Skin of body (tissue), 2 donors: ENCODE results near the gene MAST4. TPM values are rescaled to one million over a fixed set of nuclear protein-coding genes. Genes with fewer than 3 reads are reported as not detected.

Source experiments
- DNase-seq: peaks from one replicate; lab custom pipeline; 2025; lab: John Stamatoyannopoulos, UW
- total RNA-seq: library from RNA; depleted of rRNA; stranded (reverse); fragments of >200 nt; gene quantifications from one replicate; pipeline ENCODE4 v1.2.3, GENCODE V29; 2014

Gene MAST4
- 39.6 TPM for total RNA-seq

- peak; percentile 67 for DNase-seq
These were observed at the start of gene MAST4 for GRCh38 chr5:66595756-66596635. Gene MAST4, plus strand, starts transcription at chr5:66596393. Its CDS starts 263 bp downstream, at chr5:66596656.

GRCh38 chr5:66546541-66546940 lies 49.7 kb upstream of the MAST4 start:
- no peak for DNase-seq

DNA sequence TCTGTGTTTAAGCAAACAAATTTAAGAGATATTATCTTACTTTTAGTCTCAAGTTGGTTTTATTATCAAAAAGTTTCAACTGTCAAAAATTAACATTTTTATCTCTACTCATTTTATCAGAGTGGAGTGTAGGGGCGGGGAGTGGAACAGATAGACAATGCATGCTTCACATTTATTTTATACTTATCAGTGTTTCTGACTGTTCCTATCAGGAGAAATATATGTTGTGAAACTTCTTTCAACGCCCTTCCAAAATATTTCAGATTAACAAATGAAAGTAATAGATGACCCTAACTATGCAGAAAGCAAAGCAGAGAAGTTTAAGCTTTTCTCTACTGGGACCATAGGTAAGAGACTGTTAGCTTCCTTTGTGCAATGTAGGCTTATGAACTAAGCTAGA lies 44.9 kb upstream of the MAST4 start:
- DNase-seq: no peak

GRCh38 chr5:66551945-66552344 lies 44.2 kb upstream of the MAST4 start:
- no peak for DNase-seq

GRCh38 chr5:66553368-66553912 lies 42.8 kb upstream of the MAST4 start:
- no peak for DNase-seq

- DNase-seq: no peak
These were observed 42.1 kb upstream of the MAST4 start for GRCh38 chr5:66553916-66554575.

- no peak for DNase-seq
These were observed 41.3 kb upstream of the MAST4 start for GRCh38 chr5:66554884-66555283.

- no peak for DNase-seq
These were observed 37.6 kb upstream of the MAST4 start for GRCh38 chr5:66558560-66558959.

GRCh38 chr5:66560371-66560770 lies 35.8 kb upstream of the MAST4 start:
- DNase-seq: no peak

DNA sequence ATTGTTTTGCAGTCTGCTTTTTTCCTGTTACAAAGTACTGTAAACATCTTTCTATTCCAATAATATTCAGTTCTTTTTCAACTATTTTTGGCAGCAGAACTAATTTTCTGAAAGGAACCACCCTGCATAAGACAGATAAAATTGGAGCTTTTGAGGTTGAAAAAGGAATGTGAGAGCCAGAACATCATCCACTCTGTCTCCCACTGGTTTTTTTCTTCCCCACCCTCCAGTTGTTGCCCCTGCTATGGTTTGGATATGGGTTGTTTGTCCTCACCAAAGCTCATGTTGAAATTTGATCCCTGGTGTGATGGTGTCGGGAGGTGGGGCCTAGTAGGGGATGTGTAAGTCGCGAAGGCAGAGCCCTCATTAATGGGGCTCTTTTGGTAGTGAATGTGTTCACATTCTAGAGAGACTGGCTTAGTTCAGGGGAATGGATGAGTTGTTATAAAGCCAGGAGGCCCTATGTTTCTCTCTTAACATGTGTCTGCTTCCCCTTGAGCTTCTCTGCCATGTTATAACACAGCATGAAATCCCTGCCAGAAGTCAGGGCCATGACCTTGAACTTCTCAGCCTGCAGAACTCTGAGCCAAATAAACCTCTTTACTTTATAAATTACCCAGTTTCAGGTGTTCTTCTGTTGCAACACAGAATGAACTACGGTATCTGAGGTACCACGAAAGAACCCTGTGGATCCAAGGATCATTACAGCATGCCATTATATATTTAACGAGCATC lies 34.8 kb upstream of the MAST4 start:
- no peak for DNase-seq

DNA sequence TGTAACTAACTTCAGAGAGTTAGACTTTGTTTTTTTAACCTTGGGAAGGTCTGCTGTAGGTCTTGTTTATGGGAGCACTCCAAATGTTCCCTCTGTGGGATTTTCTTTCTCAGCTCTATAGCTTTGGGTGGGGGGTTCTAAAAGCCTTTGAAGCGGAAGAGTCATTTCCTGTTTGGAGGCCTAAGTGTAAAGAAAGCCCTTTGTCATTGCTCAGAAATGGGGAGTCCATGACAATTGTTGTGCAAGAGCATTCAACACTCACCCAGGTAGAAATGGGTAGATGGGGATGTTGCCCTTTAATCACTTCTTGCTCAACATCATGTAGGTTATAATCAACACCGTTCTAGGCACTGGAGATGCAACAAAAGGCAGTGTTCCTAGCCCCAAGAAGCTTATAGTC lies 30.3 kb upstream of the MAST4 start:
- no peak for DNase-seq

DNA sequence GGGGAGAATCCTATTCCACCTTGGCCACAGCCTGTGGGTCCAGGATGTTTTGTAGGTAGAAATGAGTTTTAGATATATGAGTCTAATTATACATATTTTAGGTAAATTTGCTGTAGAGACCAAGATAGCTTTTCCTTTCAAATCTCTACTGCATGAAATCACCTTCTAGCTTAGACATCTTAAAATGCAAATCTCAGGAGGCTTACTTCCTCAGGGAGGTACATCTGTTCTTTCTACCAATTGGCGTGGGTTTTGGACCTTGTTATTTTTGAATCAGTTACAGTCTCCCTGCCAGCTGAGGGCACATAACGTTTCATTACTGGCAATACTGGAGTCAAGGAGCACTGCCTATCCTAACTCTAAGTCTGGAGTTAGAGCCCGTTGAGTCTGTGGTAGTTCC lies 28.7 kb upstream of the MAST4 start:
- DNase-seq: no peak

GRCh38 chr5:66570201-66570600 lies 26.0 kb upstream of the MAST4 start:
- DNase-seq: no peak

- DNase-seq: no peak
These were observed 22.5 kb upstream of the MAST4 start for GRCh38 chr5:66573733-66574132.

DNA sequence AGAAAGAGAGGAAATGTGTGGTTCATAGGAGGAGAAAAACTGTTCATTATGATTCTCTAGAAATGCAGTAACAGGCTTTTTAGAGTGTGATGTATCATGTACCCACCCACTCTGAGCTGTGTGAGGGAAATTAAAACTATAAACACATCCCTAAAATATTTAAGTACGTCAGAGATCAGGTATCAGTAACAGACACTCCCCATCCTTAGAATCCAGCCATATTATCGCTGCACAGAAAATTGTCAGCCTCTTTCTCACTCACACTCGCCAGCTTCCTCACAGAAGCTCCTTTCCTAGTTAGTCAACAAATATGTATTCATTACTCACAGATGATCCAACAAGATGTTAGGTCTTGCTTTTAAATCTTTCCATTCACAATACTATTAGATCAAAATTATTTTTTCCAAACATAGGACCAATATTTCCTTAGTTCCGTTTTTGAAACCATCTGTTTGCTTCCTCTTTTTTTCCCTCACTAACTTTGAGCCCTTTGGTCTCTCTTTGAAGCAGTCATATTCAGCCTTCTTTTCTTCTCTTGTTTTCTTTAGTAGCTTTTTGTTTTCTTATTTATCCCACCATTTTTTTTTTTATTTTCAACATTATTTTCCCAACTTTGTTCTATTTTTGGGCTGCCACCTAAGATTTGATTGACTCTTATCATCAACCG lies 13.6 kb upstream of the MAST4 start:
- no peak for DNase-seq

DNA sequence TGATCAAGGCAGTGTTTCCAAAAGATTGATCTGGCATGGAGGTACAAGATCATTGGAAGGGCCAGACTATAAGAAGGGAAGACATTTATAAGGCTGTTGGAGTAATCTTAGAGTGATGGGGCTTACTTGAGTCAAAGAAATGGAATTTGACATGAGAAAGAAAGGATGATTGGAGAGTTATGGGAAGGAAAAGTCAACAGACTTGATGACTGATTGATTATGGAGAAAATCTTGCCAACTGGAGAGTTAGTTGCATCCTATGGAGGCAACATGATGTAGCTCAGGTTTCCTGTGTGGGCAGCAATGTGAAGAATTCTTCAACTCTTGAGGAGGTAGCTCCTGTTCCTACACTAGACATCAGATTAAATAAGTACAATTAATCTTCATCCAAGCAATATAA lies 10.9 kb upstream of the MAST4 start:
- no peak for DNase-seq

DNA sequence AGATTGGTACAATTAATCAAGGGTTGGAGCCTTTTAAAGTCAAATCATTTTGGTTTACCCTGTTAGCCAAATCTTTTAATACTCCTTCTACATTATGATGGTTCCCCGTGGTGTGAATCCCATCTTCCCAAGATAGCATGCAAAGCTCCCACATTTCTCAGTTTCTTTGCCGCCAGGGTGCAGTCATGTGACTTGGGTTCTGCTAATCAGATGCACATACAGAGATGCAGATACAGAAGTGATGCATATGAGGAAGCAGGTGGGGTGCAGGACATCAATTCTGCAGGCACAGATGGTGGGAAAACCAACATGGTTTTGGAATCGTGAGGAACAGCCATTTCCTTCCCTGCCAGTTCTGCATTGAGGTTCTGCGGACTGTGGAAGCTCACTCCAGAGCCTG lies 8.4 kb upstream of the MAST4 start:
- no peak for DNase-seq

DNA sequence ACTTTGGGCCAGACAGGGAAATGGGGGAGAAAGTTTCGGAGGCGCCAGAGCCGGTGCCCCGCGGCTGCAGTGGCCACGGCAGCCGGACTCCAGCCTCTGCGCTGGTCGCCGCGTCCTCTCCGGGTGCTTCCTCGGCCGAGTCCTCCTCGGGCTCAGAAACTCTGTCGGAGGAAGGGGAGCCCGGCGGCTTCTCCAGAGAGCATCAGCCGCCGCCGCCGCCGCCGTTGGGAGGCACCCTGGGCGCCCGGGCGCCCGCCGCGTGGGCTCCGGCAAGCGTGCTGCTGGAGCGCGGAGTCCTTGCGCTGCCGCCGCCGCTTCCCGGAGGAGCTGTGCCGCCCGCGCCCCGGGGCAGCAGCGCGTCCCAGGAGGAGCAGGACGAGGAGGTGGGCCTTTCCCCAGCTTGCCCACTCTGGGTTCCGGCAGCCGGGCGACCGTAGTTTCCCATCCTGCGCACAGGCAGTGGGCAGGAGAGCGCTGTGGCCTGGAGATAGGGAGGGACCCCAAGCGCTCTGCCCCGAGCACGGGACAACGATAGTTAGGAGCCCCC lies 516 bp downstream of the MAST4 start:
- DNase-seq: no peak

DNA sequence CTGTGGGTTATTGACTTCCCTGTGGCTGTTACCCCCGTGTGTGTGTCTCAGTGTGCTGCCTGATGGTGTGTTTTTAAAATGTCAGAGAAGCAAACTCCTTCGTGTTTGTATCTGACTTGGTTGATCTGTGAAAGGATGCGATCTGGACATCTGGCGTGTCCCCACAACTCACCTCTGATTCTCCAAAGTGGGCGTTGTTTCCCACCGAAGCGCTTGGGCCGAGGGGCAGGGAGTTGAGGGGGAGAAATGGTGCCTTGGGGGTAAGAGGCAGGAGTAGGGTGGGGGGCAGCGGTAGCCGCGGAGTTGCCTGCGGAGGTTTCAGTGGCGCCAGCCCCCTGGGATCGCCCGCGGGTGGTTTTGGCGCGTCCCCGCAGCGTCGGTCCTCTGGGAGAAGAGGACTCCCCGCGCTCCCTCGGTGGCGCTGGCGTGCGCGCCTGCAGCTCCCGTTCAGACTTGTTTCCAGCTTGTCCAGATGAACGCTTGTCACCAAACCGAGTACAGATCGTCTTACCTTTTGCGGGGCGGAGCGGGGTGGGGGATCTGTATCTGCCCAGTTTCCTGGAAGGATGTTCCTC lies 1.1 kb downstream of the MAST4 start:
- DNase-seq: no peak

- no peak for DNase-seq
These were observed 6.4 kb downstream of the MAST4 start for GRCh38 chr5:66602621-66603020.

GRCh38 chr5:66603164-66603563 lies 7.0 kb downstream of the MAST4 start:
- no peak for DNase-seq
